Measurements from ENCODE around the gene CLEC4A.
"Not testable (repeated sequence)": the region's sequence is repeated elsewhere in the genome, so short reads cannot be mapped to it uniquely, and the experiment has no call there.

Gene CLEC4A

DNA sequence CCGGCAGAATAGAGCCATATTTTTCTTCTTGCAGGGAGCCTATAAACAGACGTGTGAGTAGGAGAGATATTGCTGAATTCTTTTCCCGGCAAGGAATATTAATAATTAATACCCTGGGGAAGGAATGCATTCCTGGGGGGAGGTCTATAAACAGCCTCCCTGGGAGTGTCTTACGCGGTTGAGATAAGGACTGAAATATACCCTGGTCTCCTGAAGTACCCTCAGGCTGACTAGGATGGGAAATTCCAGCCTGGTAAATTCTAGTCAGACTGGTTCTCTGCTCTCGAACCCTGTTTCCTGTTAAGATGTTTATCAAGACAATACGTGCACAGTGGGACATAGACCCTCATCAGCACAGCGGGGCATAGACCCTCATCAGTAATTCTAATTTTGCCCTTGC lies 18.2 kb downstream of the CLEC4A start:
- H3K27ac ChIP-seq (ENCODE audit: low read length); H3K9me3 ChIP-seq (ENCODE audit: control insufficient read depth, low read depth, low read length); H3K36me3 ChIP-seq (ENCODE audit: control insufficient read depth, low read depth, low read length); H3K27me3 ChIP-seq (ENCODE audit: control insufficient read depth, insufficient read depth, low read length); H3K9ac ChIP-seq (ENCODE audit: low read length); H3K4me3 ChIP-seq (ENCODE audit: low read length): not testable (repeated sequence)
- peaks cover 16% of the 10 kb centered on the region for H3K4me1 ChIP-seq (ENCODE audit: control insufficient read depth, low read depth, low read length)

DNA sequence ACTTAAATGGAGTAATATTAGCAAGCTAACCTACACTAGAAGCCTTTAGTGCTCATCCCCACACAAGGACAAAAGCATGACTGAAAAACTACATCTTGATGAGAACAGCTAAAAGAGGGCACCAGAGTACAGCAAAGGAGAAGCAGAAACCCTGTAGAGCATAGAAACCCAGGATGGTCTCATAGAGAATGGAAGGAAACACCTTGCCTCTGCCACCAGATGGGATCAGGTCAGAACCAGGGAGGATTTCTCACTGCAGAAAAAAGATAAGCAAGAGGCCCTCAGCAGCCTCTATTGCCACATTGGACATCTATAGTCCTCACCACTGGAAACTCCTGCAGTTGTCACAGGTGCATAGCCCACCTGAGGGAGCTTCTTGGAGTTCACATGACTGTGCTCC lies 19.8 kb downstream of the CLEC4A start:
- H3K9me3 ChIP-seq (ENCODE audit: control insufficient read depth, low read depth, low read length): no peaks in the 10 kb centered on the region
- no peak overlapping the region for H3K4me3 ChIP-seq (ENCODE audit: low read length)
- H3K27ac ChIP-seq (ENCODE audit: low read length): no peak overlapping the region
- H3K27me3 ChIP-seq (ENCODE audit: control insufficient read depth, insufficient read depth, low read length): no peaks in the 10 kb centered on the region
- H3K36me3 ChIP-seq (ENCODE audit: control insufficient read depth, low read depth, low read length): no peaks in the 10 kb centered on the region
- no peak overlapping the region for H3K9ac ChIP-seq (ENCODE audit: low read length)
- H3K4me1 ChIP-seq (ENCODE audit: control insufficient read depth, low read depth, low read length): peaks cover 16% of the 10 kb centered on the region

- H3K36me3 ChIP-seq (ENCODE audit: control insufficient read depth, low read depth, low read length): no peaks in the 10 kb centered on the region
- H3K27me3 ChIP-seq (ENCODE audit: control insufficient read depth, insufficient read depth, low read length): no peaks in the 10 kb centered on the region
- peak overlapping the region; percentile 26 for H3K4me3 ChIP-seq (ENCODE audit: low read length)
- no peak overlapping the region for H3K27ac ChIP-seq (ENCODE audit: low read length)
- no peak overlapping the region for H3K9ac ChIP-seq (ENCODE audit: low read length)
- H3K4me1 ChIP-seq (ENCODE audit: control insufficient read depth, low read depth, low read length): peaks cover 16% of the 10 kb centered on the region
- no peaks in the 10 kb centered on the region for H3K9me3 ChIP-seq (ENCODE audit: control insufficient read depth, low read depth, low read length)
These were observed 22.5 kb downstream of the CLEC4A start for GRCh38 chr12:8145754-8146441.

DNA sequence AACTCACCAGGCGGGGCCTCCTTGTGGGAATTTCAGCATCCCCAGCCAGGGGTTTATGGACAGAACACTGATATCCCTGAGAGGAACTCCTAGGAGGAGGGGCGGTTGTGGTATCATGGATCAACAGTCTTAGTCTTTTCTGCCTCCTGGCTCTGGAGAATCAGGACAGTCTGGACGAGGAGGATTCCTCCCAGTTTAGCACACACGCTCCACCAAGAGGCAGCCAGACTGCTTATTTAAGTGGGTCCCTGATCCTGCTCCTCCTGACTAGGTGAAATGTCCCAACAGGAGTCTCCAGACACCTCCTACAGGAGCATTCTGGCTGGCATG lies 23.0 kb downstream of the CLEC4A start:
- Histone ChIP-seq H3K4me1 (ENCODE audit: control insufficient read depth, low read depth, low read length) (peaks cover 16% of the 10 kb centered on the region), H3K9ac (ENCODE audit: low read length) (no peak overlapping the region), H3K27me3 (ENCODE audit: control insufficient read depth, insufficient read depth, low read length) (no peaks in the 10 kb centered on the region), H3K36me3 (ENCODE audit: control insufficient read depth, low read depth, low read length) (no peaks in the 10 kb centered on the region), H3K27ac (ENCODE audit: low read length) (no peak overlapping the region), H3K4me3 (ENCODE audit: low read length) (peak overlapping the region; percentile 26), H3K9me3 (ENCODE audit: control insufficient read depth, low read depth, low read length) (no peaks in the 10 kb centered on the region)

- Histone ChIP-seq H3K9me3 (ENCODE audit: control insufficient read depth, low read depth, low read length) (no peaks in the 10 kb centered on the region), H3K9ac (ENCODE audit: low read length) (no peak overlapping the region), H3K27me3 (ENCODE audit: control insufficient read depth, insufficient read depth, low read length) (no peaks in the 10 kb centered on the region), H3K27ac (ENCODE audit: low read length) (no peak overlapping the region), H3K4me3 (ENCODE audit: low read length) (no peak overlapping the region), H3K4me1 (ENCODE audit: control insufficient read depth, low read depth, low read length) (no peaks in the 10 kb centered on the region), H3K36me3 (ENCODE audit: control insufficient read depth, low read depth, low read length) (no peaks in the 10 kb centered on the region)
These were observed 31.1 kb downstream of the CLEC4A start for GRCh38 chr12:8154526-8154925.

- Histone ChIP-seq H3K36me3 (ENCODE audit: control insufficient read depth, low read depth, low read length) (no peaks in the 10 kb centered on the region), H3K4me3 (ENCODE audit: low read length) (no peak overlapping the region), H3K27me3 (ENCODE audit: control insufficient read depth, insufficient read depth, low read length) (no peaks in the 10 kb centered on the region), H3K27ac (ENCODE audit: low read length) (no peak overlapping the region), H3K4me1 (ENCODE audit: control insufficient read depth, low read depth, low read length) (no peaks in the 10 kb centered on the region), H3K9me3 (ENCODE audit: control insufficient read depth, low read depth, low read length) (no peaks in the 10 kb centered on the region), H3K9ac (ENCODE audit: low read length) (no peak overlapping the region)
These were observed 33.0 kb downstream of the CLEC4A start for GRCh38 chr12:8156416-8156815.

GRCh38 chr12:8156845-8157244 lies 33.4 kb downstream of the CLEC4A start, which contains the start of gene ZNF705A:
TSS of gene ZNF705A (plus strand) at chr12:8157015. CDS start at chr12:8172626, 15,611 bp downstream.
- no peaks in the 10 kb centered on the region for H3K9me3 ChIP-seq (ENCODE audit: control insufficient read depth, low read depth, low read length)
- no peak within 1 kb of the TSS for H3K27ac ChIP-seq (ENCODE audit: low read length)
- H3K4me3 ChIP-seq (ENCODE audit: low read length): no peak within 1 kb of the TSS
- H3K9ac ChIP-seq (ENCODE audit: low read length): no peak within 1 kb of the TSS
- no peaks in the 10 kb centered on the region for H3K36me3 ChIP-seq (ENCODE audit: control insufficient read depth, low read depth, low read length)
- H3K4me1 ChIP-seq (ENCODE audit: control insufficient read depth, low read depth, low read length): no peaks in the 10 kb centered on the region
- H3K27me3 ChIP-seq (ENCODE audit: control insufficient read depth, insufficient read depth, low read length): no peaks in the 10 kb centered on the region

GRCh38 chr12:8157484-8158198 lies 34.2 kb downstream of the CLEC4A start:
- Histone ChIP-seq H3K27ac (ENCODE audit: low read length) (no peak overlapping the region), H3K9me3 (ENCODE audit: control insufficient read depth, low read depth, low read length) (no peaks in the 10 kb centered on the region), H3K36me3 (ENCODE audit: control insufficient read depth, low read depth, low read length) (no peaks in the 10 kb centered on the region), H3K4me3 (ENCODE audit: low read length) (no peak overlapping the region), H3K27me3 (ENCODE audit: control insufficient read depth, insufficient read depth, low read length) (no peaks in the 10 kb centered on the region), H3K4me1 (ENCODE audit: control insufficient read depth, low read depth, low read length) (no peaks in the 10 kb centered on the region), H3K9ac (ENCODE audit: low read length) (no peak overlapping the region)

- H3K4me3 ChIP-seq (ENCODE audit: low read length); H3K9me3 ChIP-seq (ENCODE audit: control insufficient read depth, low read depth, low read length); H3K9ac ChIP-seq (ENCODE audit: low read length); H3K4me1 ChIP-seq (ENCODE audit: control insufficient read depth, low read depth, low read length); H3K36me3 ChIP-seq (ENCODE audit: control insufficient read depth, low read depth, low read length); H3K27me3 ChIP-seq (ENCODE audit: control insufficient read depth, insufficient read depth, low read length); H3K27ac ChIP-seq (ENCODE audit: low read length): not testable (repeated sequence)
These were observed 49.5 kb downstream of the CLEC4A start for GRCh38 chr12:8172911-8173310.

- not testable (repeated sequence) for H3K9ac ChIP-seq (ENCODE audit: low read length); H3K27ac ChIP-seq (ENCODE audit: low read length); H3K36me3 ChIP-seq (ENCODE audit: control insufficient read depth, low read depth, low read length); H3K4me1 ChIP-seq (ENCODE audit: control insufficient read depth, low read depth, low read length); H3K27me3 ChIP-seq (ENCODE audit: control insufficient read depth, insufficient read depth, low read length); H3K9me3 ChIP-seq (ENCODE audit: control insufficient read depth, low read depth, low read length)
- peak overlapping the region; percentile 27 for H3K4me3 ChIP-seq (ENCODE audit: low read length)
These were observed 56.7 kb downstream of the CLEC4A start for GRCh38 chr12:8179989-8180585.

GRCh38 chr12:8181271-8181670 lies 57.9 kb downstream of the CLEC4A start:
- not testable (repeated sequence) for H3K27ac ChIP-seq (ENCODE audit: low read length); H3K4me3 ChIP-seq (ENCODE audit: low read length); H3K4me1 ChIP-seq (ENCODE audit: control insufficient read depth, low read depth, low read length); H3K9ac ChIP-seq (ENCODE audit: low read length); H3K9me3 ChIP-seq (ENCODE audit: control insufficient read depth, low read depth, low read length); H3K27me3 ChIP-seq (ENCODE audit: control insufficient read depth, insufficient read depth, low read length); H3K36me3 ChIP-seq (ENCODE audit: control insufficient read depth, low read depth, low read length)

GRCh38 chr12:8182923-8183322 lies 59.5 kb downstream of the CLEC4A start:
- not testable (repeated sequence) for H3K36me3 ChIP-seq (ENCODE audit: control insufficient read depth, low read depth, low read length); H3K9me3 ChIP-seq (ENCODE audit: control insufficient read depth, low read depth, low read length); H3K4me1 ChIP-seq (ENCODE audit: control insufficient read depth, low read depth, low read length); H3K9ac ChIP-seq (ENCODE audit: low read length); H3K27me3 ChIP-seq (ENCODE audit: control insufficient read depth, insufficient read depth, low read length); H3K4me3 ChIP-seq (ENCODE audit: low read length); H3K27ac ChIP-seq (ENCODE audit: low read length)
